AG09309 (cell line): ENCODE measurements around the gene GID4.

Experiments
- DNase-seq: peaks from one replicate; pipeline ENCODE4 v3.0.0-alpha.2; 2010; ENCODE audit warnings: low read depth
- H3K4me3 ChIP-seq: 2 replicates; pipeline ENCODE4 v1.5.1; 2011; ENCODE audit warnings: mild to moderate bottlenecking, low read depth, low read length, moderate library complexity; ENCODE audit not compliant: control insufficient read depth
- CTCF ChIP-seq: IDR thresholded peaks from 2 replicates; pipeline ENCODE4 v1.5.1; 2011; ENCODE audit warnings: mild to moderate bottlenecking, low read depth, low read length, inconsistent platforms; ENCODE audit not compliant: insufficient read depth, control insufficient read depth; ENCODE audit errors: missing control alignments

GID4 gene

DNA sequence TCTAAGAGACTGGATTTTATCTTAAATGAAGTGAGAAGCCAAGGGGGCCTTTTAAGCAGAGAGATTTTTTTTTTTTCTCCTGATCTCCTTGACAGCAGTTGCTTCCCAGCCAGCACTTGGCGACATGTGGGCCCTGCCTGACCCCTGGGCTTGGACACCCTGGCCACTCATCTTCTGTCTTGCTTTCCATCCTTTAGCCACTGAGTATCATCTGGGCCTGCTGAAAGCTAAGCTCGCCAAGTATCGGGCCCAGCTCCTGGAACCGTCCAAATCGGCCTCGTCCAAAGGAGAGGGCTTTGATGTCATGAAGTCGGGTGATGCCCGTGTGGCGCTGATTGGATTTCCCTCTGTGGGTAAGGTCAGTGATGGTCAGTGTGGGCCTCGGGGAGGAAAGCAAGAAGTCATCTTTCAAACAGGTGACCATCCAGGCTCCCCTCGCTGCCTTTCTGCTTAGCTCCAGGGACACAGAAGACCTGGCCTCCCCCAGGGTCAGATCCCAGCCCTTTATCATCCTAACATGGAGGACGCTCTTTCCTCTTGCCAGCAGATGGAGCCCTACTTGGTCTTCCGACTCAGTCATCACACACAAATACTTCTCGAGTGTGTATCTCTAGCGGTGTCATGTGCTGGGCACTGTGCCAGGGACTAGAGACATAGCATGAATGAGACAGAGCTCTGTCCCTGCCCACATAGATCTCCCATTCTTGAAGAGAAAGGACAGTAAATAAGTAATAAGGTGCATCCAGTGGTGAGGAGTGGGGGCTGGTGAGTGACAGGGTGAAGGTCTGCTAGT is 54.6 kb downstream of the GID4 start:
- H3K4me3 ChIP-seq = no peak overlapping the region
- no peak for DNase-seq
- peak; percentile 46 for TF ChIP-seq CTCF

- DNase-seq = no peak
- TF ChIP-seq CTCF = no peak
Measured at GRCh38 chr17:18094409-18094807, 55.2 kb downstream of the GID4 start.

GRCh38 chr17:18099516-18099915 is 60.3 kb downstream of the GID4 start:
- no peak for TF ChIP-seq CTCF

More at GRCh38 chr17:18094409-18094807, 55.2 kb downstream of the GID4 start:
- no peak overlapping the region for H3K4me3 ChIP-seq

GRCh38 chr17:18100616-18101015 is 61.4 kb downstream of the GID4 start:
- no peak overlapping the region for H3K4me3 ChIP-seq
- TF ChIP-seq CTCF = no peak
- no peak for DNase-seq

More at GRCh38 chr17:18099516-18099915, 60.3 kb downstream of the GID4 start:
- DNase-seq = no peak
- no peak overlapping the region for H3K4me3 ChIP-seq

DNA sequence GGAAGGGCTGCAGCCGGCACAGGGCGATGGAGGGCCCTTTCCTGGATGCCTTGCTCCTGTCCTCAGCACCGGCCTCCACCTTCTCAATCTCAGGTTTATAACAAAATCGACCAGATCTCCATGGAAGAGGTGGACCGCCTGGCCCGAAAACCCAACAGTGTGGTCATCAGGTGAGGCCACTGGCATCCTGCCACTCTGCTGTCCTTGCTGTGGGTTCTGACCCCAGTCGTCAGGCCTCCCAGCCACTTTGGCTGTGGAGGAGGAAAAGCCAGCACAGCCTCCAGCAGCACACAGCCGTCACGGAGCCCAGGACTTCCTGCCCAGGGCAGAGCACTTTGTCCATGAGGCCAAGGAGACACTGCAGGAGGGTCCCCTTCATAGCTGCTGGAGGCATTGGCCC is 62.6 kb downstream of the GID4 start:
- DNase-seq = no peak
- no peak overlapping the region for H3K4me3 ChIP-seq
- no peak for TF ChIP-seq CTCF

DNA sequence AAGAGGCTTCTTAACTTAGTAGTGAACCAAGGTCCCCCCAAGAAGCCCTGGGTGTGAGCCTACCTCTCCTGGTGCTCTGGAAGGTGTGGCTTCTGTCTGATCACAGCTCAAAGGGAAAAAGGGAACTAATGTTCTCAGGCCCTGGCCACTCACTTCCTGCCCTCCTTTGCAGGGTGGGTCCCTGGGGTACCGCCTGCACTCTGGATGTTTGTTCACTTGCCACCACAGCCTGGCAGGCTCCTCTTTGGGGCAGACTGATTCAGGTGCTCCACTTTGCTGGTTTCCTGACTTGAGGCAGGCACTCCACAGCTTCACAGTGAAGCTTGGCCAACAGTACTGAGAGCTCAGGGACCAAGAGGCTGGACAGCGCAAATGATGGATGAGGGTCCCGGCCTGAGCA is 63.4 kb downstream of the GID4 start:
- DNase-seq = no peak

More for the DNA sequence above, 63.4 kb downstream of the GID4 start:
- no peak overlapping the region for H3K4me3 ChIP-seq
- no peak for TF ChIP-seq CTCF
